ENCODE data around the gene EIF1.
A peak's percentile ranks its signal among the peaks of the same experiment; 100 is the strongest.

EIF1 gene

DNA sequence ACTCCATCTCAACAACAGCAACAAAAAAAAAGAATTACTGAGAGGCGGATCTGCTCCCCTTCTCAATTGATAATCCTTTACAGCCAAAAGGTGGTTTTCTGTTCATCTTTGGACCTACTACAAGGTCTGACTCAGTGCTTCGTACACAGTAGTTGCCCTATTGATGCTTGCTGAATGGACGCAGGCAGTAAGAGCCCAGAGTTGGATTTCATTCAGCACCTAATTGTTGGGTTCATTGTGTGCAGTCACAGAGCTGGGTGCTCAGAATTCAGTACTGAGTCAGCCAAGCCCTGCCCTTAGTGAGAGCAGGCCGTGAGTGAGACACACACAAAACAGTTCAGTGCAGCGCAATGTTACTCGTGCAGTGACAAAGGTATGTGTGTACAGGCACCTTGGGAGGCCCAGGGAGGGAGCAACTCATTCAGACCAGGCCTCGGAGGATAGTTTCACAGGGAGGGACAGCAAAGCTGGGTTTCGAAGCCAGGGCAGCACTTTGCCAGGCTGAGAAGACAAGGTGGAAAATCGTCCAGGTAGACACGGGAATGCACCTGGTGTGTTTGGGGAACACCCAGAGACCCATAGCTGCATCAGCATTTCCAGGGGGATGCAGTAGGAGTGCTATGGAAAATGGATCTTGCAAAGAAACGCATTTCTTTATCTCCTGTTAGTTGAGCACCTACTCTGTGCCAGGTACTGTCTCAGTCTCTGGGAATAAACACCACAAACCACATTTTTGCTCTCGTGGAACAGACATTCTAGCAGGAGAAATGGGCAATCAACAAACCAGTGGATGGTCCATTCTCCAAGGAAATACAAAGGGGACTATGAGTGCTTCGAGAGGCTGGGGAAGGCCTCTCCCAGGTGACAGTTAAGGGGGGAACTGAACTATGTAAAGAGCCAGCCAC, 46.2 kb upstream of the EIF1 start:
- Histone ChIP-seq H3K79me2 (ENCODE audit: insufficient read depth, low read length) (no peaks in the 10 kb centered on the region), H3K27me3 (ENCODE audit: insufficient read depth, low read length) (peaks cover 6% of the 10 kb centered on the region; the same call in 1 of the 2 replicates), H3K36me3 (ENCODE audit: insufficient read depth, low read length) (no peaks in the 10 kb centered on the region), H3K9me2 (ENCODE audit: low read depth, low read length) (no peaks in the 10 kb centered on the region), H4K20me1 (ENCODE audit: insufficient read depth, low read length) (no peaks in the 10 kb centered on the region), H3K4me2 (ENCODE audit: low read length) (no peak overlapping the region), H3K4me3 (ENCODE audit: low read depth, low read length, poor library complexity, severe bottlenecking) (no peak overlapping the region), H3K9ac (ENCODE audit: low read length) (no peak overlapping the region), H3K9me3 (ENCODE audit: low read length) (no peaks in the 10 kb centered on the region), H3F3A (ENCODE audit: insufficient read depth, low read length) (no peaks in the 10 kb centered on the region), H3K27ac (ENCODE audit: low read depth, low read length, poor library complexity, severe bottlenecking) (no peak overlapping the region), H2AFZ (ENCODE audit: low read length) (no peak overlapping the region), H3K4me1 (ENCODE audit: insufficient read depth, low read length, severe bottlenecking) (no peaks in the 10 kb centered on the region)
- TF ChIP-seq, protein P1, sequence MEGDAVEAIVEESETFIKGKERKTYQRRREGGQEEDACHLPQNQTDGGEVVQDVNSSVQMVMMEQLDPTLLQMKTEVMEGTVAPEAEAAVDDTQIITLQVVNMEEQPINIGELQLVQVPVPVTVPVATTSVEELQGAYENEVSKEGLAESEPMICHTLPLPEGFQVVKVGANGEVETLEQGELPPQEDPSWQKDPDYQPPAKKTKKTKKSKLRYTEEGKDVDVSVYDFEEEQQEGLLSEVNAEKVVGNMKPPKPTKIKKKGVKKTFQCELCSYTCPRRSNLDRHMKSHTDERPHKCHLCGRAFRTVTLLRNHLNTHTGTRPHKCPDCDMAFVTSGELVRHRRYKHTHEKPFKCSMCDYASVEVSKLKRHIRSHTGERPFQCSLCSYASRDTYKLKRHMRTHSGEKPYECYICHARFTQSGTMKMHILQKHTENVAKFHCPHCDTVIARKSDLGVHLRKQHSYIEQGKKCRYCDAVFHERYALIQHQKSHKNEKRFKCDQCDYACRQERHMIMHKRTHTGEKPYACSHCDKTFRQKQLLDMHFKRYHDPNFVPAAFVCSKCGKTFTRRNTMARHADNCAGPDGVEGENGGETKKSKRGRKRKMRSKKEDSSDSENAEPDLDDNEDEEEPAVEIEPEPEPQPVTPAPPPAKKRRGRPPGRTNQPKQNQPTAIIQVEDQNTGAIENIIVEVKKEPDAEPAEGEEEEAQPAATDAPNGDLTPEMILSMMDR (IDR thresholded peaks at IDR 0.05; ENCODE audit: low read length): no peak
- TF ChIP-seq EZH2 (IDR thresholded peaks at IDR 0.05; ENCODE audit: borderline replicate concordance, low read length): no peak

DNA sequence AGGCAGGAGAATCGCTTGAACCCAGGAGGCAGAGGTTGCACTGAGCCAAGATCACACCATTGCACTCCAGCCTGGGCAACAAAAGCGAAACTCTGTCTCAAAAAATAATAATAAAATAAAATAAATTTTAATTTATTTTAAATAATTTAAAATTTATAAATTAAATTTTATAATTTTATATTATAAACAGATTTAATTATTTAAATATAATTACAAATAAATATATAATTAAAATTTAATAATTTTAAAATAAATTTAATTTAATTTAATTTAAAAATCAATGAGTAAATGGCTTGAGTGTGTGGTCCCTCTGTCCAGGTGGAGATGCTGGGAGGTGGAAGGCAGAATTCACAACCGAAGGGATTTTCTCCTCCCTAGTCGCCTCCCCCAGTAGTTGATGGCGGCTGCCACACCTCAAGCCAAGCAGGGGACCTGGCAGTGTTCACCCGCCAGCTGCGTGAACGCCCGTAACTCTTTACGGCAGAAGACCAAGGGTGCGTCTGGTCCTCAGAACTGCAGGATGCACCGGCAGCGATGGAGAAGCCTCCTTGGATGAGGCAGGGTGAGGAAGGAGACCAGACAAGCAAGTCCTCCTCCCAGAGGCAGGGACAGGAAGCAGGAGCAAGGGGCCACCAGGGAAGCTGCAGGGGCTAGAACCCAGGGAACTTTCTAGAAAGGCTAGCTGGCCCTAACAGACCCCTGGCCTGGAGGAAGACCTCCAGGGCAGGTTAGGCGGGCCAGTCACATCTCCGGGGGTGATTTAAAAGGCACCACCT, 41.5 kb upstream of the EIF1 start:
- no peaks in the 10 kb centered on the region for H3K9me2 ChIP-seq (ENCODE audit: low read depth, low read length)
- no peak overlapping the region for H3K27ac ChIP-seq (ENCODE audit: low read depth, low read length, poor library complexity, severe bottlenecking)
- no peaks in the 10 kb centered on the region for H3K36me3 ChIP-seq (ENCODE audit: insufficient read depth, low read length)
- H3F3A ChIP-seq (ENCODE audit: insufficient read depth, low read length): no peaks in the 10 kb centered on the region
- TF ChIP-seq, protein P1 (IDR thresholded peaks at IDR 0.05; ENCODE audit: low read length): no peak
- TF ChIP-seq EZH2 (IDR thresholded peaks at IDR 0.05; ENCODE audit: borderline replicate concordance, low read length): no peak
- H3K27me3 ChIP-seq (ENCODE audit: insufficient read depth, low read length): peaks cover 6% of the 10 kb centered on the region; the same call in 1 of the 2 replicates
- no peak overlapping the region for H3K9ac ChIP-seq (ENCODE audit: low read length)
- no peak overlapping the region for H3K4me2 ChIP-seq (ENCODE audit: low read length)
- H2AFZ ChIP-seq (ENCODE audit: low read length): no peak overlapping the region
- H3K9me3 ChIP-seq (ENCODE audit: low read length): no peaks in the 10 kb centered on the region
- no peaks in the 10 kb centered on the region for H3K79me2 ChIP-seq (ENCODE audit: insufficient read depth, low read length)
- H3K4me1 ChIP-seq (ENCODE audit: insufficient read depth, low read length, severe bottlenecking): peaks cover 7% of the 10 kb centered on the region
- no peaks in the 10 kb centered on the region for H4K20me1 ChIP-seq (ENCODE audit: insufficient read depth, low read length)
- H3K4me3 ChIP-seq (ENCODE audit: low read depth, low read length, poor library complexity, severe bottlenecking): no peak overlapping the region

DNA sequence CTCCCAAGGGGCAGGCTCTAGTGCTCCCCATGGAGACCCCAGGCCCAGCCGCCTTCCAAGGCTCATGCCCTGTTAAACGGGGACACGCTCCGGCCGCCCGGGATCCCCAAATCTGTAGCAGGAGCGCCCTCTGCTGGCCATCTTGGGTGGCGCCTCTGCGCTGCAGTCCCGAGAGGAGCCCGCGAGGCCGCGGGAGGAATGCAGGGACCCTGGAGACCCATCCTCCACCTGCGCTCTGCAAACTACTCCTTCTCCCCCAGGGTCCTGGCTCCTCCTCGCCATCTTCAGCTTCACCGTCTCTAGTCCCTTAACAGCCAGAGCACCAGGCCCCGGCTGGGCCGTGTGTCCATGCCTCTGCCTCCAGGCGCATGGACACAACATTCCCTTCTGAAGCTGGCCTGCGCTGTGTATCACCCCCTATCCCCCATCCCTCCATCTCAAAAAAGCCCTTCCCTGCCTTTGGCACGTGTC, 40.7 kb upstream of the EIF1 start:
- Histone ChIP-seq H3K27me3 (ENCODE audit: insufficient read depth, low read length) (no peaks in the 10 kb centered on the region), H4K20me1 (ENCODE audit: insufficient read depth, low read length) (no peaks in the 10 kb centered on the region), H3K36me3 (ENCODE audit: insufficient read depth, low read length) (no peaks in the 10 kb centered on the region), H2AFZ (ENCODE audit: low read length) (no peak overlapping the region), H3K79me2 (ENCODE audit: insufficient read depth, low read length) (no peaks in the 10 kb centered on the region), H3K9ac (ENCODE audit: low read length) (no peak overlapping the region), H3F3A (ENCODE audit: insufficient read depth, low read length) (no peaks in the 10 kb centered on the region), H3K4me3 (ENCODE audit: low read depth, low read length, poor library complexity, severe bottlenecking) (no peak overlapping the region), H3K27ac (ENCODE audit: low read depth, low read length, poor library complexity, severe bottlenecking) (no peak overlapping the region), H3K4me1 (ENCODE audit: insufficient read depth, low read length, severe bottlenecking) (peaks cover 7% of the 10 kb centered on the region), H3K9me2 (ENCODE audit: low read depth, low read length) (no peaks in the 10 kb centered on the region), H3K4me2 (ENCODE audit: low read length) (no peak overlapping the region), H3K9me3 (ENCODE audit: low read length) (no peaks in the 10 kb centered on the region)
- TF ChIP-seq, protein P1 (IDR thresholded peaks at IDR 0.05; ENCODE audit: low read length): peak; percentile 90
- TF ChIP-seq EZH2 (IDR thresholded peaks at IDR 0.05; ENCODE audit: borderline replicate concordance, low read length): no peak

Measured in OCI-LY1 (cell line).